Cardiac fibroblast (primary cell): Measurements from ENCODE around the gene RNF223.
A peak's percentile ranks its signal among the peaks of the same experiment; 100 is the strongest.

Experiments
- DNase-seq, 2 donors: peaks; one replicate each; pipeline versions ENCODE4 v3.0.0 to v3.0.0-alpha.2; 2010; ENCODE audit warnings: low read depth in 2 of 2
- H3K4me3 ChIP-seq, 2 donors: replicated peaks in 1 of 2; 1 replicate in 1 of 2; 2 replicates in 1 of 2; pipeline ENCODE4 v1.5.1; 2011; ENCODE audit warnings: low read depth in 2 of 2, low read length in 2 of 2, mild to moderate bottlenecking in 2 of 2, moderate library complexity in 1 of 2
- TF ChIP-seq, protein P1 (sequence below): IDR thresholded peaks from one replicate; pipeline ENCODE4 v1.5.1; 2011; ENCODE audit warnings: low read depth, mild to moderate bottlenecking, low read length, inconsistent platforms

RNF223 gene

DNA sequence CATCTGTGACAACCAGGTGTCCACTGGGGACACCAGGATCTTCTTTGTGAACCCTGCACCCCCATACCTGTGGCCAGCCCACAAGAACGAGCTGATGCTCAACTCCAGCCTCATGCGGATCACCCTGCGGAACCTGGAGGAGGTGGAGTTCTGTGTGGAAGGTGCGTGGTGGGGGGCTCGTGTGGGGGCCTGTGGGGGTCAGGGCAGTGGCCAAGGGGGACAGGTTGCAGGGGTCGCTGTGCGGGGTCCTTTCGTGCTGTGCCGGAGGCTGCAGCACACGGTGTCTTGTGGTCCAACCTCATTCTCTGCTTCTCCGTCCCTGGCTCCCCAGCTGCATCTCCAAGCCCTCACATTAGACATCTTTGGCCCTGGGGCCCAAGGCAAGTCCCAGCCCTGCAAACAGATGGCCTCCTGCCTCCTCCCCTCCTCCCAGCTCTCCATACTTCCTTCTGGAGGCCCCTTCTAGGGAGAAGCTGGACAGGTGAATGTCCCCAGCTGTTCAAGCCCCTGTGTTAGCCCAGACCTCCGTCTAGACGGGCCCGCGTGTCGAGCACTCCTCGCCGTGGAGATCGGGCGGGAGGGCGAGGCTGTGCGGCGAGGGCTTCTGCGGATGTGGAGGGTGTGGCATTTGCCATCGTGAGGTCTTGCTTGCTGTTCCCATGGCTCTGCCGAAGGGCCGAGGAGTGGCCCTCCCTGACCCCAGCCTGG lies 51.6 kb downstream of the RNF223 start:
- H3K4me3 ChIP-seq: no peak overlapping the region
- no peak for DNase-seq
- TF ChIP-seq, protein P1, sequence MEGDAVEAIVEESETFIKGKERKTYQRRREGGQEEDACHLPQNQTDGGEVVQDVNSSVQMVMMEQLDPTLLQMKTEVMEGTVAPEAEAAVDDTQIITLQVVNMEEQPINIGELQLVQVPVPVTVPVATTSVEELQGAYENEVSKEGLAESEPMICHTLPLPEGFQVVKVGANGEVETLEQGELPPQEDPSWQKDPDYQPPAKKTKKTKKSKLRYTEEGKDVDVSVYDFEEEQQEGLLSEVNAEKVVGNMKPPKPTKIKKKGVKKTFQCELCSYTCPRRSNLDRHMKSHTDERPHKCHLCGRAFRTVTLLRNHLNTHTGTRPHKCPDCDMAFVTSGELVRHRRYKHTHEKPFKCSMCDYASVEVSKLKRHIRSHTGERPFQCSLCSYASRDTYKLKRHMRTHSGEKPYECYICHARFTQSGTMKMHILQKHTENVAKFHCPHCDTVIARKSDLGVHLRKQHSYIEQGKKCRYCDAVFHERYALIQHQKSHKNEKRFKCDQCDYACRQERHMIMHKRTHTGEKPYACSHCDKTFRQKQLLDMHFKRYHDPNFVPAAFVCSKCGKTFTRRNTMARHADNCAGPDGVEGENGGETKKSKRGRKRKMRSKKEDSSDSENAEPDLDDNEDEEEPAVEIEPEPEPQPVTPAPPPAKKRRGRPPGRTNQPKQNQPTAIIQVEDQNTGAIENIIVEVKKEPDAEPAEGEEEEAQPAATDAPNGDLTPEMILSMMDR: no peak

DNA sequence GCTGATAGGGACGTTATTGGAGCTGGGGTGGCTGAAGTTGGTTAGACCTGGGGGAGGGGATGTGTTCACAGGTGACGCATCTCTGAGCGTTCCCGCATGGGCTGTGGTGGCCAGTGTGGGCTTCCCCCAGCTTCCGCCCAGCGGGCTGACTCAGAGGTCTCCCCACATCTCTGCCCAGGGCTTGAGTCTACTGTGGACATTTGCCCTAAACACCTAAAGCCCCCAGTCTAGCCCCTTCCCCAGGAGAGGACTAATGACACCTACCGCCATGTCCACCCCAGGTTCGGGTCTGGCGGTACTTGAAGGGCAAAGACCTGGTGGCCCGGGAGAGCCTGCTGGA lies 52.2 kb downstream of the RNF223 start:
- H3K4me3 ChIP-seq: no peak overlapping the region
- peak in 1 of 2 donors; percentile 64 for DNase-seq

GRCh38 chr1:1021010-1021919 lies 52.8 kb downstream of the RNF223 start:
- peak overlapping the region; percentile 32 to 63 for H3K4me3 ChIP-seq
- TF ChIP-seq, protein P1: no peak
- DNase-seq: peak; percentile 71 to 75

More for the DNA sequence above, 52.2 kb downstream of the RNF223 start:
- TF ChIP-seq, protein P1: no peak
